ENCODE measurements around the gene SNRPE. TPM values are rescaled to one million over a fixed set of nuclear protein-coding genes. Genes with fewer than 3 reads are reported as not detected.

The SNRPE gene
- total and polyA plus RNA-seq, 9 of the 15 experiments (the other 6 are each of a cell fraction or from before 2014, with no cell fraction given): 216 to 1,893 (median 487) TPM

GRCh38 chr1:203861379-203862184, at the start of gene SNRPE (continued):
- TF ChIP-seq, protein P1, sequence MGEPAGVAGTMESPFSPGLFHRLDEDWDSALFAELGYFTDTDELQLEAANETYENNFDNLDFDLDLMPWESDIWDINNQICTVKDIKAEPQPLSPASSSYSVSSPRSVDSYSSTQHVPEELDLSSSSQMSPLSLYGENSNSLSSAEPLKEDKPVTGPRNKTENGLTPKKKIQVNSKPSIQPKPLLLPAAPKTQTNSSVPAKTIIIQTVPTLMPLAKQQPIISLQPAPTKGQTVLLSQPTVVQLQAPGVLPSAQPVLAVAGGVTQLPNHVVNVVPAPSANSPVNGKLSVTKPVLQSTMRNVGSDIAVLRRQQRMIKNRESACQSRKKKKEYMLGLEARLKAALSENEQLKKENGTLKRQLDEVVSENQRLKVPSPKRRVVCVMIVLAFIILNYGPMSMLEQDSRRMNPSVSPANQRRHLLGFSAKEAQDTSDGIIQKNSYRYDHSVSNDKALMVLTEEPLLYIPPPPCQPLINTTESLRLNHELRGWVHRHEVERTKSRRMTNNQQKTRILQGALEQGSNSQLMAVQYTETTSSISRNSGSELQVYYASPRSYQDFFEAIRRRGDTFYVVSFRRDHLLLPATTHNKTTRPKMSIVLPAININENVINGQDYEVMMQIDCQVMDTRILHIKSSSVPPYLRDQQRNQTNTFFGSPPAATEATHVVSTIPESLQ (CRISPR knock-in tag; IDR thresholded peaks at IDR 0.05): peak; percentile 98
- TF ChIP-seq ZNF165 (CRISPR knock-in tag; IDR thresholded peaks at IDR 0.05; ENCODE audit: borderline replicate concordance) (peak; percentile 59; the same call in 1 of the 2 replicates), BACH1 (tag; IDR thresholded peaks at IDR 0.05) (no peak), KDM4B (IDR thresholded peaks at IDR 0.05; ENCODE audit: borderline replicate concordance in 2 of 2, low read depth in 1 of 2) (peak in 1 of 2 experiments; percentile 99; a peak in 2 of 4 replicates), TAF15 (IDR thresholded peaks at IDR 0.05; ENCODE audit: low read depth, low read length) (0 out of 2 replicates have a peak, but pooled peaks have one; percentile 29), SMAD1 (IDR thresholded peaks at IDR 0.05; ENCODE audit: low read depth, low read length, partially characterized antibody) (peak; percentile 89), SP1 (CRISPR knock-in tag; IDR thresholded peaks at IDR 0.05) (peak; percentile 98), MLX (CRISPR knock-in tag; conservative IDR thresholded peaks at IDR 0.05) (0 out of 4 replicates have a peak, but pooled peaks of 1 of the 2 experiments have one; percentile 64), JUND (IDR thresholded peaks at IDR 0.05; ENCODE audit: borderline replicate concordance, low read depth, low read length) (peak; percentile 83), JUND (tag; IDR thresholded peaks at IDR 0.05; ENCODE audit: borderline replicate concordance, low read depth, low read length) (no peak), ASH1L (IDR thresholded peaks at IDR 0.05; ENCODE audit: borderline replicate concordance, low read depth, partially characterized antibody) (peak; percentile 83)
- TF ChIP-seq, protein P2, sequence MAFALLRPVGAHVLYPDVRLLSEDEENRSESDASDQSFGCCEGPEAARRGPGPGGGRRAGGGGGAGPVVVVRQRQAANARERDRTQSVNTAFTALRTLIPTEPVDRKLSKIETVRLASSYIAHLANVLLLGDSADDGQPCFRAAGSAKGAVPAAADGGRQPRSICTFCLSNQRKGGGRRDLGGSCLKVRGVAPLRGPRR (CRISPR knock-in tag; IDR thresholded peaks at IDR 0.05): no peak
- TF ChIP-seq, protein P3, sequence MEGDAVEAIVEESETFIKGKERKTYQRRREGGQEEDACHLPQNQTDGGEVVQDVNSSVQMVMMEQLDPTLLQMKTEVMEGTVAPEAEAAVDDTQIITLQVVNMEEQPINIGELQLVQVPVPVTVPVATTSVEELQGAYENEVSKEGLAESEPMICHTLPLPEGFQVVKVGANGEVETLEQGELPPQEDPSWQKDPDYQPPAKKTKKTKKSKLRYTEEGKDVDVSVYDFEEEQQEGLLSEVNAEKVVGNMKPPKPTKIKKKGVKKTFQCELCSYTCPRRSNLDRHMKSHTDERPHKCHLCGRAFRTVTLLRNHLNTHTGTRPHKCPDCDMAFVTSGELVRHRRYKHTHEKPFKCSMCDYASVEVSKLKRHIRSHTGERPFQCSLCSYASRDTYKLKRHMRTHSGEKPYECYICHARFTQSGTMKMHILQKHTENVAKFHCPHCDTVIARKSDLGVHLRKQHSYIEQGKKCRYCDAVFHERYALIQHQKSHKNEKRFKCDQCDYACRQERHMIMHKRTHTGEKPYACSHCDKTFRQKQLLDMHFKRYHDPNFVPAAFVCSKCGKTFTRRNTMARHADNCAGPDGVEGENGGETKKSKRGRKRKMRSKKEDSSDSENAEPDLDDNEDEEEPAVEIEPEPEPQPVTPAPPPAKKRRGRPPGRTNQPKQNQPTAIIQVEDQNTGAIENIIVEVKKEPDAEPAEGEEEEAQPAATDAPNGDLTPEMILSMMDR (IDR thresholded peaks at IDR 0.05 in 2 of 3, conservative IDR thresholded peaks at IDR 0.05 in 1 of 3; ENCODE audit: insufficient read depth in 2 of 3, low read depth in 1 of 3, low read length in 3 of 3): peak; percentile 96 to 99 (median 98)
- TF ChIP-seq, protein P4, sequence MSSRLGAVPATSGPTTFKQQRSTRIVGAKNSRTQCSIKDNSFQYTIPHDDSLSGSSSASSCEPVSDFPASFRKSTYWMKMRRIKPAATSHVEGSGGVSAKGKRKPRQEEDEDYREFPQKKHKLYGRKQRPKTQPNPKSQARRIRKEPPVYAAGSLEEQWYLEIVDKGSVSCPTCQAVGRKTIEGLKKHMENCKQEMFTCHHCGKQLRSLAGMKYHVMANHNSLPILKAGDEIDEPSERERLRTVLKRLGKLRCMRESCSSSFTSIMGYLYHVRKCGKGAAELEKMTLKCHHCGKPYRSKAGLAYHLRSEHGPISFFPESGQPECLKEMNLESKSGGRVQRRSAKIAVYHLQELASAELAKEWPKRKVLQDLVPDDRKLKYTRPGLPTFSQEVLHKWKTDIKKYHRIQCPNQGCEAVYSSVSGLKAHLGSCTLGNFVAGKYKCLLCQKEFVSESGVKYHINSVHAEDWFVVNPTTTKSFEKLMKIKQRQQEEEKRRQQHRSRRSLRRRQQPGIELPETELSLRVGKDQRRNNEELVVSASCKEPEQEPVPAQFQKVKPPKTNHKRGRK (tag; IDR thresholded peaks at IDR 0.05): no peak
- TF ChIP-seq, protein P5, sequence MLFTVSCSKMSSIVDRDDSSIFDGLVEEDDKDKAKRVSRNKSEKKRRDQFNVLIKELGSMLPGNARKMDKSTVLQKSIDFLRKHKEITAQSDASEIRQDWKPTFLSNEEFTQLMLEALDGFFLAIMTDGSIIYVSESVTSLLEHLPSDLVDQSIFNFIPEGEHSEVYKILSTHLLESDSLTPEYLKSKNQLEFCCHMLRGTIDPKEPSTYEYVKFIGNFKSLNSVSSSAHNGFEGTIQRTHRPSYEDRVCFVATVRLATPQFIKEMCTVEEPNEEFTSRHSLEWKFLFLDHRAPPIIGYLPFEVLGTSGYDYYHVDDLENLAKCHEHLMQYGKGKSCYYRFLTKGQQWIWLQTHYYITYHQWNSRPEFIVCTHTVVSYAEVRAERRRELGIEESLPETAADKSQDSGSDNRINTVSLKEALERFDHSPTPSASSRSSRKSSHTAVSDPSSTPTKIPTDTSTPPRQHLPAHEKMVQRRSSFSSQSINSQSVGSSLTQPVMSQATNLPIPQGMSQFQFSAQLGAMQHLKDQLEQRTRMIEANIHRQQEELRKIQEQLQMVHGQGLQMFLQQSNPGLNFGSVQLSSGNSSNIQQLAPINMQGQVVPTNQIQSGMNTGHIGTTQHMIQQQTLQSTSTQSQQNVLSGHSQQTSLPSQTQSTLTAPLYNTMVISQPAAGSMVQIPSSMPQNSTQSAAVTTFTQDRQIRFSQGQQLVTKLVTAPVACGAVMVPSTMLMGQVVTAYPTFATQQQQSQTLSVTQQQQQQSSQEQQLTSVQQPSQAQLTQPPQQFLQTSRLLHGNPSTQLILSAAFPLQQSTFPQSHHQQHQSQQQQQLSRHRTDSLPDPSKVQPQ (CRISPR knock-in tag; IDR thresholded peaks at IDR 0.05; ENCODE audit: borderline replicate concordance): peak; percentile 93

All from K562 (cell line).